ENCODE measurements around the gene CD2BP2. TPM values are rescaled to one million over a fixed set of nuclear protein-coding genes. Genes with fewer than 3 reads are reported as not detected.

The CD2BP2 gene
- polyA plus RNA-seq, 1 of the 3 experiments (the other 2 are of a cell fraction), result 80.8 TPM

- no peaks in the 10 kb centered on the region for H3K27me3 ChIP-seq (ENCODE audit: insufficient read depth)
- peaks cover 13% of the 10 kb centered on the region for H3F3A ChIP-seq (replicated peaks; ENCODE audit: insufficient read depth)
- peaks cover 22 to 37% of the 10 kb centered on the region in 2 experiments for H3K36me3 ChIP-seq (replicated peaks in 1 of 2; ENCODE audit: control insufficient read depth in 1 of 2, insufficient read depth in 2 of 2, low read length in 1 of 2)
- H3K79me2 ChIP-seq (ENCODE audit: insufficient read depth), result peaks cover 26% of the 10 kb centered on the region
- no peak overlapping the region for H3K9ac ChIP-seq
- H3K9me3 ChIP-seq, result no peaks in the 10 kb centered on the region
- TF ChIP-seq TAF1 (IDR thresholded peaks at IDR 0.05; ENCODE audit: borderline replicate concordance, low read depth, low read length), result no peak
- TF ChIP-seq FOXM1 (IDR thresholded peaks at IDR 0.05; ENCODE audit: low read depth), result no peak
- TF ChIP-seq REST (IDR thresholded peaks at IDR 0.05; ENCODE audit: low read depth, low read length), result no peak
- H3K27ac ChIP-seq (ENCODE audit: low read depth in 2 of 2, low read length in 1 of 2), result peak overlapping the region in 1 of 2 experiments; percentile 26; a peak in 1 of 4 replicates
- H3K4me3 ChIP-seq (ENCODE audit: low read depth in 2 of 2, low read length in 1 of 2), result no peak overlapping the region
- ChIA-PET CTCF (interaction anchor here (2.3 kb wide), 1 partner anchor 59 kb away, joined by 8 read pairs; no protein-coding TSS in a partner anchor), POLR2A (interaction anchor here (0.6 kb wide), 1 partner anchor 1422 kb away, joined by 3 read pairs; no protein-coding TSS in a partner anchor)
- H3K4me1 ChIP-seq (ENCODE audit: control insufficient read depth in 1 of 2, insufficient read depth in 2 of 2, low read depth in 1 of 2, low read length in 1 of 2), result peaks cover 18 to 23% of the 10 kb centered on the region in 2 experiments; a peak in 3 of 4 replicates
- H3K9me2 ChIP-seq, result no peaks in the 10 kb centered on the region
- no peak overlapping the region for H3K4me2 ChIP-seq
- no peak for DNase-seq
- 85% methylated on average over 3 of the region's 3 CpGs for WGBS (ENCODE audit: low lambda C conversion rate)
- H4K20me1 ChIP-seq (ENCODE audit: insufficient read depth), result peaks cover 21% of the 10 kb centered on the region
- H2AFZ ChIP-seq (ENCODE audit: low read depth), result no peak overlapping the region
Observed at GRCh38 chr16:30350134-30350871, 4.8 kb downstream of the CD2BP2 start.

GRCh38 chr16:30349675-30350074 is 5.4 kb downstream of the CD2BP2 start:
- Histone ChIP-seq H3K36me3 (replicated peaks in 1 of 2; ENCODE audit: control insufficient read depth in 1 of 2, insufficient read depth in 2 of 2, low read length in 1 of 2) (peaks cover 22 to 37% of the 10 kb centered on the region in 2 experiments), H2AFZ (ENCODE audit: low read depth) (no peak overlapping the region), H4K20me1 (ENCODE audit: insufficient read depth) (peaks cover 21% of the 10 kb centered on the region), H3K79me2 (ENCODE audit: insufficient read depth) (peaks cover 22% of the 10 kb centered on the region), H3K9me2 (no peaks in the 10 kb centered on the region), H3K27me3 (ENCODE audit: insufficient read depth) (no peaks in the 10 kb centered on the region), H3K9ac (no peak overlapping the region), H3K4me3 (ENCODE audit: low read depth in 2 of 2, low read length in 1 of 2) (no peak overlapping the region), H3K27ac (ENCODE audit: low read depth in 2 of 2, low read length in 1 of 2) (no peak overlapping the region), H3K4me2 (no peak overlapping the region), H3K4me1 (ENCODE audit: control insufficient read depth in 1 of 2, insufficient read depth in 2 of 2, low read depth in 1 of 2, low read length in 1 of 2) (peaks cover 18 to 23% of the 10 kb centered on the region in 2 experiments; a peak in 3 of 4 replicates), H3F3A (replicated peaks; ENCODE audit: insufficient read depth) (peaks cover 13% of the 10 kb centered on the region), H3K9me3 (no peaks in the 10 kb centered on the region)
- no peak for TF ChIP-seq FOXJ3 (CRISPR knock-in tag; IDR thresholded peaks at IDR 0.05)
- WGBS (ENCODE audit: low lambda C conversion rate), result 86% methylated on average over 3 of the region's 3 CpGs
- DNase-seq, result no peak
- ChIA-PET POLR2A (interaction anchor here (0.6 kb wide), 1 partner anchor 1421 kb away, joined by 3 read pairs; no protein-coding TSS in a partner anchor), CTCF (interaction anchor here (2.3 kb wide), 1 partner anchor 60 kb away, joined by 8 read pairs; no protein-coding TSS in a partner anchor)

- Histone ChIP-seq H3K27ac (ENCODE audit: low read depth in 2 of 2, low read length in 1 of 2) (no peak overlapping the region), H3K27me3 (ENCODE audit: insufficient read depth) (no peaks in the 10 kb centered on the region), H3K4me3 (ENCODE audit: low read depth in 2 of 2, low read length in 1 of 2) (no peak overlapping the region), H3K4me1 (ENCODE audit: control insufficient read depth in 1 of 2, insufficient read depth in 2 of 2, low read depth in 1 of 2, low read length in 1 of 2) (peaks cover 14 to 22% of the 10 kb centered on the region in 2 experiments; a peak in 3 of 4 replicates), H3K36me3 (replicated peaks in 1 of 2; ENCODE audit: control insufficient read depth in 1 of 2, insufficient read depth in 2 of 2, low read length in 1 of 2) (peaks cover 22 to 37% of the 10 kb centered on the region in 2 experiments), H4K20me1 (ENCODE audit: insufficient read depth) (peaks cover 21% of the 10 kb centered on the region), H3K9ac (no peak overlapping the region), H3K9me3 (no peaks in the 10 kb centered on the region), H3K9me2 (no peaks in the 10 kb centered on the region), H3F3A (replicated peaks; ENCODE audit: insufficient read depth) (peaks cover 16% of the 10 kb centered on the region), H2AFZ (ENCODE audit: low read depth) (no peak overlapping the region), H3K79me2 (ENCODE audit: insufficient read depth) (peaks cover 14% of the 10 kb centered on the region), H3K4me2 (no peak overlapping the region)
- TF ChIP-seq TAF1 (IDR thresholded peaks at IDR 0.05; ENCODE audit: borderline replicate concordance, low read depth, low read length), result no peak
- 0 out of 2 replicates have a peak, but pooled peaks have one; percentile 0 for TF ChIP-seq POLR2AphosphoS5 (IDR thresholded peaks at IDR 0.05; ENCODE audit: low read depth, low read length)
- no peak for TF ChIP-seq RXRA (IDR thresholded peaks at IDR 0.05; ENCODE audit: borderline replicate concordance, low read depth)
- DNase-seq, result no peak
- WGBS (ENCODE audit: low lambda C conversion rate), result 97% methylated on average over 7 of the region's 7 CpGs
- ChIA-PET CTCF (interaction anchor here (2.3 kb wide), 1 partner anchor 61 kb away, joined by 8 read pairs; no protein-coding TSS in a partner anchor), POLR2A (no interaction called here)
Observed at GRCh38 chr16:30348929-30349328, 6.2 kb downstream of the CD2BP2 start.

All from SK-N-SH (cell line).